Measurements from ENCODE around the gene ZSCAN20.
"Not testable (repeated sequence)": the region's sequence is repeated elsewhere in the genome, so short reads cannot be mapped to it uniquely, and the experiment has no call there.

The ZSCAN20 gene

DNA sequence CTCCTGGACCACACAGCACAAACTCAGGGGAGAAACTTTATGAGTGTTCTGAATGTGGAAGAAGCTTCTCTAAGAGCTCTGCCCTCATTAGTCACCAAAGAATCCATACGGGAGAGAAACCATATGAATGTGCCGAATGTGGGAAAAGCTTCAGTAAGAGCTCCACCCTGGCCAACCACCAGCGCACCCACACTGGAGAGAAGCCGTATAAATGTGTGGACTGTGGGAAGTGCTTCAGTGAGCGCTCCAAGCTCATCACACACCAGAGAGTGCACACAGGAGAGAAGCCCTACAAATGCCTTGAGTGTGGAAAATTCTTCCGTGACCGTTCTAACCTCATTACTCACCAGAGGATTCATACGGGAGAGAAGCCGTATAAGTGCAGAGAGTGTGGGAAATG is 22.5 kb downstream of the ZSCAN20 start:
- no peak for DNase-seq

DNA sequence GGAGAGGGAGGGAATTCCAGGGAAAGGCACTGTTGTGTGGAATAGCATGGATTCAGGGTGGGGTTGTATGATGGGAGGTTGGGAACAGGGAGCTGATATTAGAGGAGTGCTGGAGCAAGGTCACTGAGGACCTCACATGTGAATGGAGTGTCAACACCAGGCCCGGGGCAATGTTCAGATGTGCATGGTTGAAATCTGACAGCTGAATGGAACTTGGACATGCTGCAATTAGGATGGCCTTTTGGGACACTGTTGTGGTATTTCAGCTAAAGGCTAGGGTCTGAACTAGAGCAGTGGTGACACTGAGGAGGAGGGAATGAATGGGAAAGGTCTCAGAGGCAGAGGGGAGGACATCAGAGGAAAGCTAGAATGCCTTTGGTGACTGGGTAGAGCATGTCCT is 25.0 kb downstream of the ZSCAN20 start:
- DNase-seq, result no peak

DNA sequence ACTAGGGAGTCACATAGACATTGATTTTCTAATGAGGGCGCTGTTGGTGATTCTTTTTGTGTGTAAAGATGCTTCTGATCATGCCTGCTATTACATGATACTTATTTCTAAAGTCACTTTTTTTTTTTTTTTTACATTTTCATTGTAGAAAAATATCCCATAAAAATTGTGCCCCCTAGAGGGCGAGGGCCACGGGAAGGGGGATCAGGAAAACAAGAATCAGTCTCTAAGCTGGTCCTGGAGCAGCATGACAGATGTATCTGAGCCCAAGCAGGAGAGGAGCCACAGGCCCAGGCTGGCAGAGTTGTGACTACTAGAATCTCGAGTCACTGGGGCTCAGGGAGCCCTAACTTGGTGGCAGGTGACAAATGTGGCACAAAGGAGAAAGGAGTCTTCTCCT is 28.1 kb downstream of the ZSCAN20 start:
- DNase-seq, result no peak

DNA sequence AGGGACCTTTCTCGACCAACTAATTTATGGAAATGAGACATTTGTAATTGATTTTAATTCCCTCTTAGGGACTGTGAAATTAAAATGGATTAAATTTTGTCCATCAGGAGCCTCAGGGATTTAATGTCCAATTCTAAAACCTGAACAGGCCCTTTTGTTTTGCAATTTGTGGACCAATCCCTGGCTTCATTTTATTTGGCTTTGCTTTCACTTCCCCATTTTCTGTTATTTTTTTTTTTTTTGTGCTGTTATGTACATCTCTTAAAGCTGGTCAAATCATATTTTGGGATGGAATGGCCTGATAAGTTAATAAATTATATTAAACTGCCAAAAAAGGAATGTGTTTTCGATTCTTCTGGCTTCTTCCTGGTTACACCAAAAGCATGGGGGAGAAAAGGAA is 28.9 kb downstream of the ZSCAN20 start:
- DNase-seq, result no peak

DNA sequence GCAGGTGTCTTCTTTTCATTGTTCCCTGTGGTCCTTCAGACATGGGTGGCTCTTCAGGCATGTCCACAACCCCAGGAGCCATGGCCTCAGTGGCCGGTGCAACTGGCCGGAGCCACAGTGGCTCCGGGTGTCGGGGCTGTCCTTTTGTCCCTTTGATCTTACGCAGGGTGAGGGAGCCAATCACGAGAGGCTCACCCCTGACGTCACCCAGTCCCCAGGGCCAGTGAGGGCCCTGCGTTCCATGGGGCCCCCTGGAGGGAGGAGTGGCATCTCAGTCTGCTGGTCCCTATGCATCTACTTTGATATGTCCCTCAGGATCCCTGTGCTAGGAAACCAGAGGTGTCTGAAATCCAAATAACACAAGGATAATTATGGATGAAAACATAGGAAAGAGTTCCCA is 29.3 kb downstream of the ZSCAN20 start:
- DNase-seq, result no peak

DNA sequence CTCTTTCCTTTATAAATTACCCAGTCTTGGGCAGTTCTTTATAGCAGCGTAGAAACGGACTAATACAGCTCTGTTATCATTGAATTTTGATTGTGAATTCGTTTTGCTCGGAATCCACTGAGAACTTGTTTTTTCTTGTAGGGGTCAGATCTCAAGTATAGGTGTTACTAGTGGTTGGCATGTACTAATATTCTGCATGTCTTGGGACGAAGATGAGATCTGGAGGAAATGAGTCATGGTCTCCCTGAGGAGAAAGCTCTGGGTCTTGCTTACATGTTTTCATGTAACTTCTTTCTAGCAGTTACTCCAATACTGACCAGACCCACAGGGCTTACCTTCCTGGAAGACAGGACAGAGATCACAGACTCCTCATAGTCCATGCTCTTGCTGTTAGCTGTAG is 30.3 kb downstream of the ZSCAN20 start:
- no peak for DNase-seq

DNA sequence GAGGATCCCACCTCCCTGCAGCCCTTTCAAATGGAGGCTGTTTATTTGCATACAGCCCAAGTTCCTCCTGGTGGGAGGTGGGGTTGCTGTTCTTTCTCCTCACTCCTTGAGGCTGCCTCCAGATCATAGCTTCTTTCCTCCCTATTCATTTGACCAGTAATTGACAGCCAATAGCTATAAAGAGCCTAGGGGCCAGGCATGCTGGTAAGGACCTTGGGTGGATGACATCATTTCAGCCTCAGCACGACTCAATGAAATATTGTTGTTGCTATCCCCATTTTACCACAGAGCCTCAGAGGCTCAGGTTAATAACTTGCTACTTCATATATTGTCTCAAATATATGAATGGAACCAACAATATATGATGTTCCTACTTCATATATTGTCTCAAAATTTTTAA is 31.1 kb downstream of the ZSCAN20 start:
- DNase-seq, result no peak

DNA sequence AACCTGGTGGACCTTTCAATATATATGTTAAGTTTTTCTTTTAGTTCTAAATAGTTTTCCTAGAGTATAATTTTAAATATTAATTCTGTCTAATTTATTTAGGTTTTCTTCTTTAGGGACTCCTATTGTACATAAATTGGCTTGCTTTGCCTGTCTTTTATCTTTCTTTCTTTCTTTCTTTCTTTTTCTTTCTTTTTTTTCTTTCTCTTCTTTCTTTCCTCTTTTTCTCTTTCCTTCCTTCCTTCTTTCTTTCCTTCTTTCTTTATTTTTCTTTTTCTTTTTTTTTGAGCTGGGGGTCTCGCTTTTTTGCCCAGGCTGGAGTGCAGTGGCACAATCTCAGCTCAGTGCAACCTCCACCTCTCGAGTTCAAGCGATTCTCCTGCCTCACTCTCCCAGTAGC is 35.2 kb downstream of the ZSCAN20 start:
- DNase-seq, result no peak

DNA sequence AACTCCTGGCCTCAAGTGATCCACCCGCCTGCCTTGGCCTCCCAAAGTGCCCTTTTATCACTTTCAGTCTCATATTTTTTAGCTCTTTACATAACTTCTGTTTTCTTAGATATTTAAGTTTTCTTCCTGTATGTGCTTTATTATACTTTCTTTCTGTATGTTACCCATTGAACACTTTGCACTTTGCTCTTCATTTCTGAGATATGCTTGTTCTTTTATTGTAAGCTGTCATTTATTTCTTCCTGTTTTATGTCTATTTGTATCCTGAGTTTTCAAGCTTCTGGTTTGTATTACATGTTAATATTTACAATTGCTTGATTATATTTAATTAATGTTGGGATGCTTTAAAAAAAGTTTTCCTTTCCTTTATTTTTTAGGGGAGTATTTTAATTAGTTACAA is 35.7 kb downstream of the ZSCAN20 start:
- DNase-seq, result no peak

DNA sequence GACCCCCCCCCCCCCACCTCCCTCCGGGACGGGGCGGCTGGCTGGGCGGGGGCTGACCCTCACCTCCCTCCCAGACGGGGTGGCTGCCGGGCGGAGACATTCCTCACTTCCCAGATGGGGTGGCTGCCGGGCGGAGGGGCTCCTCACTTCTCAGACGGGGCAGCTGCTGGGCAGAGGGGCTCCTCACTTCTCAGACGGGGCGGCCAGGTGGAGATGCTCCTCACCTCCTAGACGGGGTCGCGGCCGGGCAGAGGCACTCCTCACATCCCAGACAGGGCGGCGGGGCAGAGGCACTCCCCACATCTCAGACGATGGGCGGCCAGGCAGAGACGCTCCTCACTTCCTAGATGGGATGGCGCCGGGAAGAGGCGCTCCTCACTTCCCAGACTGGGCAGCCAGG is 36.8 kb downstream of the ZSCAN20 start:
- DNase-seq, result not testable (repeated sequence)

DNA sequence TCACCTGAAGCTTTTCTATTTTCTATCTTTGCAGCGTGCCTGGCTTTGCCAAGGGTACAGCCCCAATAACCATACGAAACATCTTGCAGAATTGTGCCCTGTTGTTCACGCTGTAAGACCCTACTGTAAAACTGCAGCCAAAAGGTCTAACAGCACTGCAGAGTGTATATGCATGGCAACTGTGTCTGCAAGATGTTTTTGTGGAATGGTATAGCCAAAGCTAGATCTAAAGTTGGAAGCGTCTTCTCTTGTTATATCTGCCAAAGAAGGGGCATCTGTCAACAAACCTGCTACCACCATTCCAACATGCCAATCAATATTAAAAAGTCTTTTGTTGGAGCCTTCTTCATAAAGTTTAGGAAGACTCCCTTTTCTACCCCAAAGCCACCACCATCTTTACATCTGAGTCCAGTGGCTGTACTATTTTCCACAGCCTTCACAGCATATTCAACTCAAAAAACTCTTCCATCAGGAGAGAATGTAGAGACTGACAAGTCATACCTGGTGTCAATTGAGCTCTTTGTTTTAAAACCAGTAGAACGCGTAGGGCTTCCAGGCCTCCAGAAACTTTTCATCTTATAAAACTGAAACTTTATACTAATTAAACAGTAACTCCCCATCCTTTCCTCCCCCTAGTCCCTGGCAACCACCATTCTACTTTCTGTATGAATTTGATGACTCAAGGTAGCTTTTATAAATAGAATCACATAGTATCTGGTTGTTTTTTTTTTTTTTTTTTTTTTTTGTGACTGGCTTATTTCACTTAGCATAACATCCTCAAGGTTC is 40.0 kb downstream of the ZSCAN20 start:
- DNase-seq, result no peak

DNA sequence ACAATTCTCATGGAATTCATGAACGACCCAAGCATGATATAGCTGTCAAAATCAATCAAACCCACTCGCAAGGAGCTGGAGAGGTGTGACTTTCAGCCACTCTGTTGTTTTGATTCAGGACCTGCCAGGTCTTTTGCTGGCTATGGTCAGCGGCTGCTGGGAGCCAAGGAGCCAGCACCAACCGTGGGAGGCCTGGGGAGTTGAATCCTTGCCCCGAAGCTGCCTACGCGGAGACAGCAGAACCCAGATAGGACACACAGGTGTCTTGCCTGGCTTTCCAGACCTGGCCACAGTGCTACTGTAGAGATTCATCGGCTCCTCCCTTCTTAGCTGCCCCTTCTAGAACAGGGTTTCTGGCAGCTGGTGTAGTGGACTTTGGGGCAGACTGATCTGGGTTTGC is 42.7 kb downstream of the ZSCAN20 start:
- no peak for DNase-seq

DNA sequence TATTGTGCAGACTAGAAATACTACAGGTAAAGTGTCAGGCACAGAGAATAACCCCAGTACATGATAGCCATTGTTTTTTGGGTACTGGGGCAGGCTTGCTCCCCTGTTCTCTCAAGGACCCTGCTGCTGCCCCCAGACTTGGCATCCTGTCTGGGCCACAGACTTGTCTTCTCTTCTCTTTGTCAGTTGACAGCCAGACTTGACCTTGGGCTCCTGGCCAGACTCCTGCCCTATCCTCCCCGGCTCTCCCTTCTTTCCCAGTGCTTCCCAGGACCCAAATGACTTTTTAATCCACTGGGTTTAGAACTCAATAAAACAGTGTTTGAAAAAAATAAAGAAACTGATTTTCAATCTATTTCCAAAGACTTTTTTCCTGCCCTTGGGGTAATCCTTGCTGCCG is 43.2 kb downstream of the ZSCAN20 start:
- DNase-seq, result no peak

DNA sequence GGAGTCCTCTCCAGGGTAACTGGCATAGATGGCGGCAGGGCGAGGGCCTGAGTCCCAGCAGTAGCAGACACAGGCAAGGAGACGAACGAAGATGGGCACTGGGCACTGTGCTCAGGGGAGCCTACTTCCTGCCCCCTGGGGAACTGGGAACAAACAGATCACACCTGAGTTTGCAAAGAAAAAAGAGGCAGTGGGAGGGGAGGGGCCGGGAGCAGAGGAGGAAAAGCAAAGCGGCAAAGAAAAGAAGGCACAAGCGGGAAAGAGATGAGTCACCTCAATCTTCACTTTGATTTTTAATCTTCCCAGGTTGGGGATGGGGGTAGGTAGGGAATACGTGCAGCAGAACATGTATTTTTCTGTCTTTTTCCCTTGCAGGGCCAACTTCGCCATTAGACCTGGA is 44.0 kb downstream of the ZSCAN20 start:
- no peak for DNase-seq

DNA sequence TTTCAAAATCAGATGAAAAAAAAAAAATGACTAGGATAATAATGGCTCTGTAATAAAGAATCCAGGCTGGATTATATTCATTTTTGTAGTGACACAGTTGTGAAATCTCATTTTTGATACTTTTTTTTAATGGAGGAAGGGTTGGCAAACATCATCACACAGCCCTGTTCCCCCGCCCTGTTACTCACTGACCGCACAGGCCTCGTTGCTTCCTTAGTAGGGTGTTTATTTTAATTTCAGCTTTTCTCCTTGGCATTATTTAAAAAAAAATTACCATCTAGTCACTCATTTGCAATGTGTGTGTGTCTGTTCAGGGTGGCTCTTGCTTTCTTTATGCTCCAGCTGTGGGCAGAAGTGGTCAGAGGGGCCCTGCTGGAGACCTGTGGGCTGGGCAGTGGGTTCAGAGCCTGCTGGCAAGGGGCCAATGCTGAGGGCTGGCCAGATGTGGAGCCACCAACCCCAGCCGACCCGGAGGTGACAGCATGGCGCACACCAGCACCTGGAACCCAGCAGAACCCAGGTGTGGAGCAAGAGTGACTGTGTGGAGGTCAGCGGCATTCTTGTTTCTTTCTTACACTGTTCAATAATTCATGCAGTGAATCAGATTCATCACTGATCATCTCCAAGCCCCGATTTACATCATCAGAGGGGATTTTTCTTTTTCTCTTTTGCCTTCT is 44.6 kb downstream of the ZSCAN20 start:
- no peak for DNase-seq

DNA sequence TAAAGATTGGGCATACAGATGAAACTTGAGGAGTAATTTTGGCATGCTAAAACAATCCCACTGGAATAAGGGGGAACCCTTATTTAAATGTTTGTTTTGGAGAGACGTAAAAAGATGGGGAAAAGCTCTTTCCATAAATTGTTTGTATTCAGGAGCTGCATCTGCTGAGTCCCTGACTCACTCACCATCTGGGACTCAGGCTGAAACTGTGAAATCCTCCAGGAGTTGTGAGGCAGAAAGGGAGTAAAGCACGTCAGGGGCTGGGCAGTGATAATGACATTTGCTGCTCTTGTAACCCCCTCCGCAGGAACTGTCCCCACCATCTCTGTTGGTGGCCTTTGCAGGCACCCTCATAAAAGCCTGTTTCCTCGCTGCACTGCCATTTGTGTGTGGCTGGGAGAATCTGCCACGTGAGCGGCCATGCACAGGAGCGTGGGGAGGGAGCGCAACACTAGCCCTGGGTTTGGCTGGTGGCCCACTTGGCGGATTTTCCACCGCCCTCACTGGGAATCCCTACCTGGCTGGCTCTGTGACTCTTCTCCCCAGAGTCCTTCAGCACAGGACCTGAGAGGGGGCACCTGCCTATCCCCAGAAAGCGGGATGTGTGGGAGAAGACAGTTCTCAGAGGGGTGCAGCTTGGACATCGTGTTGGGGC is 45.3 kb downstream of the ZSCAN20 start:
- DNase-seq, result peak; percentile 46

DNA sequence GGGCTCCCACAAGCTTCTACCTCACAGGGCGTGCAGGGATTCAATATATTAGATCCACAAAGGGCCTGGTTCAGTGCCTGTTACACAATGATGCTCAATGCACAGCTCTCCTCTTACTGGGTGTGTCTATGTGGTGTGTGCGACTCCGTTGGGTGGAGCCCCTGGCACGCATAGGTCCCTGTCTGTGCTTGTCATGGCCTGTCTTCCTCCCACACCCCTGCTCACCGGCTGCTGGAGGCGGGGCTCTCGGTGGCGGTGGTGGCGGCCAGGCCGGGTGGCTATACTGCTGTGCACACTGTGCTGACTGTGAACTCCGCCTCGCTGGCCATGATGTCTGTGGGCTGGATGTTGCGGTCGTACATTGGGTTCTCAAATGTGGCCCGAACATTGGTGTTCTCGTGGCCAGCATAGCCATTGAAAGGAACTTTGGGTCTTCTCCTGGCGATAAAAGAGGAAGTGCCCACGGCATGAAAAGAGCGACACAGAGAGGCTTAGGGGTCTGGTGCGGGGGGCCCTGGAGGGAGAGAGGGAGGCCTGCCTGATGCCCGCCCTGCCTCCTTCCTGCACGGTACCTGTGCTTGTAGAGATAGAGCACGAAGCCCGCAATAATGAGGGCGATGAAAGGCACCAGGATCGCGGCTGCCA is 46.9 kb downstream of the ZSCAN20 start:
- DNase-seq, result no peak

DNA sequence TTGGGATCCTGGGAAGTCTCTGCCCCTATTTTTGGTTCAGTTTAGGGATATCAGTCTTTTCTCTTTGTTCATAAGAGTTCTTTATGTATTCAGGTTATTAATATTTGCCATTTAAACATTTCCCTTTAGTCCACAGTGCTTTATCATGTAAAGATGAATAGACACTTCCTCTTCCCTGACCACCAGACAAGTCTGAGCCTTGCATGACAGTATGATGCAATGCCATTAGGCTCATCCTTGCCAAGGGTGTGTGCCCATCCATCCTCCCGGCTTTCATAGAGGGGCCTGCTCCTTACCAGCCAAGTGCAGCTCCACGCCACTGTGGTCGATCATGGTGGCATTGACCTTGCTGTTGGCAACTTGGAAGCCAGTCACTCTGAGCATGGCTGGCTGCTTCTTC is 52.1 kb downstream of the ZSCAN20 start:
- DNase-seq, result no peak

DNA sequence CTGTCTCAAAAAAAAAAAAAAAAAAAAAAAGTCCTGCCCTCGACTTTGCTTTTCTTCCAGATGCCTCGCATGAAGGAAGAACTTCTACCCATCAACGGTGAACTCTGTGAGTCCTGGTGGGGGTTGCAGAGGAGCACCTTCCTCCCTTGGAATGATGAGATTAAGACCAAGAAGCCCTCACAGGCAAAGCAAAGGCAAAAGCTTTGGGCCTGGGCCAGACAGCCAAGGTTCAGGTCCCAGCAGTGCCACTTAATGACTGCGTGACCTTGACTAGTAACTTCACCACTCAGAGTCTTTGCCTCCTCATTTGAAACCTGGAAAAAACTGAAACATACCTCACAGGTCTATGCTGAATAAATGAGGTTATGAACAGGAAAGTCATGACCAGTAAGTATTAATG is 55.5 kb downstream of the ZSCAN20 start:
- DNase-seq, result no peak

DNA sequence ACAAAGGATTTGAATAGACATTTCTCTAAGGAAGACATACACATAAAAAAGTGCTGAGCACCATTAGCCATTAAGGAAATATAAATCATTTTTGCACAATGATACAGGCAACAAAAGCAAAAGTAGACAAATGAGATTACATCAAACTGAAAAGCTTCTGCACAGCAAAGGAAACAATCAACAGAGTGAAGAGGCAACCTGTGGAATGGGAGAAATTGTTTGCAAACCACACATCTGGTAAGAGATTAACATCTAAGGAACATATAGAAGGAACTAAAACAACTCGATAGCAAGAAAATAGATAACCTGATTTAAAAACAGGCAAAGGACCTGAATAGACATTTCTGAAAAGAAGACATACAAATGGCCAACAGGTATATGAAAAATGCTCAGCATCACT is 57.5 kb downstream of the ZSCAN20 start:
- DNase-seq, result no peak

DNA sequence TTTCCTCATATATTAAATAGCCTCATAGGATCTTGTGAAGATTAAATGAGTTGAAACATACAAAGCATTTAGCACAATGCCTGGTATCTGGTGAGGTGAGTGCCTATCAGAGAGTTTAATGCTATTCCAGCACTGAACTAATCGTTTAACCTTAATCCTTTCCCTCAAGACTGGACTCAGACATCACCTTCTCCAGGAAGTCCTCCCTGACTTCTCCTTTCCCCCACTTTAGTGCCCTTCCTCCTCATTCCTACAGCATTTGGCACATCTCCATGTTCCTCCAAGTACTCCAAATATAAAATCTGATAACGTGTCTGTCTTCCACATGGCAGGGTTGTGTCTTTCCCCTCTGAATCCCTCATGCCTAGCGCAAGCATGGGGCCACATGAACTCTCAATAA is 59.8 kb downstream of the ZSCAN20 start:
- DNase-seq, result no peak

DNA sequence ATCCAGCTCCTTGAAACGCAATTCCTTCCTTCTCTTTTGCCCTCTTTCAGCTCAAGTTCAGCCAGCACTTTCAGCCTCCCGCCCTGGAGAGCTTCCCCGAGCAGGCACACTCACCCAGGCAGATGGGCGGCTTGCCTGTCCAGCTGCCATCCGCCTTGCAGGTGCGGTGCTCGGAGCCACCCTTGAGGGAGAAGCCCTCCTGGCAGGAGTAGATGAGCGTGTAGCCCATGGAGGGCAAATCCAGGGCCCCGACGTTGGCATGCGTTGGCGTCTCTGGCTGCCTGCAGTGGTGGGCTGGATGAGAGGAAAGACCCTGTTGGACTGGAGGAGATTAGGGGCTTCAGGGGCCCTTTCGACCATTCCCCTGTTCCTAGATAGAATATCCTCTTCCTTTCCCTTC is 60.5 kb downstream of the ZSCAN20 start:
- DNase-seq, result no peak

DNA sequence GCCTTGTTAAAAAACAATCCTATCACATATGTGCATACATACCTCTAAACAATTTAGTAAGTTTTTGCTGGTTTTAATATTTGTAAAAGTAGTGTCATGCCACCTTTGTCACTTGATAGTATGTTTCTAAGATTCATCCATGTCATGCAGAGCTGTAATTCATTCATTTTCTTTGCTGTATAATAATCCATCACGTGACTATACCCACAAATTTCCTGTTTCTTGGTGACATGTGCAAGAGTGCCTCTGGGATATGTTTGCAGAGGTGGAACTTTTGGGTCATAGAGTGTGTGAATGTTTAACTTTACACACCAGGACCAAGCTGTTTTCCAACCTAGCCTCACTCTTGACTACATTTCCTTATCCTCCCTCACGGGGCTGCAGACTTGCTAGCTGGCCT is 62.9 kb downstream of the ZSCAN20 start:
- DNase-seq, result no peak

DNA sequence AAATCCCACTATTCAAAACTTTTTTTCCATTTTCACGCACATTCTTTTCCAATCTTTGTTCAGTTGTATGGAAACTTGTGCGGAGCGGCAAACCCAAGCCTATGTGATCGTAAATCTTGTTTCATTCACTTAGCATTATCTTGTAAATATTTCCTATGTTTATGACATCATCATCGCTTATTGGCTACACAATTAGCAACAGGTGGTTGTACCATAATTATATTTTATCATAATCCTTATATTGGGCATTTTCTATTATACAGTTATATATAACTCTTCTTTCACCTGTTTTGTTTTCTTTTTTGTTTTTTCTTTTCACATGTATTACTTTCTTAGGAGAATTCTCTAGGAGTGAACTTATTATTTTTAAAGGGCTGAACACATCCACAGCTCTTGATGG is 65.4 kb downstream of the ZSCAN20 start:
- no peak for DNase-seq

All from NCI-H1694 treated with DMSO at 0.1 percent for 48 hours (cell line).